HG02973 (cell line): Measurements from ENCODE around the gene ZNF555.
"Not testable (repeated sequence)": the region's sequence is repeated elsewhere in the genome, so short reads cannot be mapped to it uniquely, and the experiment has no call there.

Experiments
- ATAC-seq: cut with Tn5 transposase; IDR thresholded peaks from one replicate; pipeline ENCODE4 v1.9.1; 2021; ENCODE audit warnings: moderate library complexity; ENCODE audit not compliant: unreplicated experiment

The ZNF555 gene

GRCh38 chr19:2806736-2807378, 34.4 kb upstream of the ZNF555 start:
- no peak for ATAC-seq

DNA sequence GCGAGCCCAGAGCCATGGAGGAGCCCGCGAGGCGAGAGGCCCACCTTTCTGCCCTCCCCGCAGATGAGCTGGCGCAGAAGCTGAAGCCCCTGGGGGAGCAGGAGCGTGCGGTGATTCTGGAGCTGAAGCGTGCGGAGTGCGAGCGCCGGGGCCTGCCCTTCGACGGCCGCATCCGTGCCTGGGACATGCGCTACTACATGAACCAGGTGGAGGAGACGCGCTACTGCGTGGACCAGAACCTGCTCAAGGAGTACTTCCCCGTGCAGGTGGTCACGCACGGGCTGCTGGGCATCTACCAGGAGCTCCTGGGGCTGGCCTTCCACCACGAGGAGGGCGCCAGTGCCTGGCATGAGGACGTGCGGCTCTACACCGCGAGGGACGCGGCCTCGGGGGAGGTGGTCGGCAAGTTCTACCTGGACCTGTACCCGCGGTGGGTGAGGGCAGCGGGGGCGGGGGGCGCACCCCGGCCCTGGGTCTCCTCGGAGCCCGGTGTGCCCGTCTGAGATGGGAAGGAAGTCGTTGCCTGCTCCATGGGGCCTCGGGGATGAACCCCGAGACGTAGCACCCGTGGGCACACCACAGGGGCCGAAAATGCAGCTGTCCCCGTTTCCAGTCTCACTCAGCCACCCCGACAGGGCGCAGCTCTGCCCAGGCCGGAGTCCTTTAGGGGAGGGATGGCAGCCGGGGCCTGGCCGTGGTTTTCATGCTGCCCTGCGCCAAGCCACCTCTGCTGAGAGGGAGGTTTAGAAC, 33.7 kb upstream of the ZNF555 start:
- ATAC-seq = no peak

GRCh38 chr19:2808129-2808941, 32.9 kb upstream of the ZNF555 start:
- ATAC-seq = no peak

GRCh38 chr19:2809387-2810140, 31.7 kb upstream of the ZNF555 start:
- no peak for ATAC-seq

GRCh38 chr19:2810141-2811091, 30.9 kb upstream of the ZNF555 start:
- ATAC-seq = no peak

GRCh38 chr19:2811221-2811722, 30.0 kb upstream of the ZNF555 start:
- no peak for ATAC-seq

DNA sequence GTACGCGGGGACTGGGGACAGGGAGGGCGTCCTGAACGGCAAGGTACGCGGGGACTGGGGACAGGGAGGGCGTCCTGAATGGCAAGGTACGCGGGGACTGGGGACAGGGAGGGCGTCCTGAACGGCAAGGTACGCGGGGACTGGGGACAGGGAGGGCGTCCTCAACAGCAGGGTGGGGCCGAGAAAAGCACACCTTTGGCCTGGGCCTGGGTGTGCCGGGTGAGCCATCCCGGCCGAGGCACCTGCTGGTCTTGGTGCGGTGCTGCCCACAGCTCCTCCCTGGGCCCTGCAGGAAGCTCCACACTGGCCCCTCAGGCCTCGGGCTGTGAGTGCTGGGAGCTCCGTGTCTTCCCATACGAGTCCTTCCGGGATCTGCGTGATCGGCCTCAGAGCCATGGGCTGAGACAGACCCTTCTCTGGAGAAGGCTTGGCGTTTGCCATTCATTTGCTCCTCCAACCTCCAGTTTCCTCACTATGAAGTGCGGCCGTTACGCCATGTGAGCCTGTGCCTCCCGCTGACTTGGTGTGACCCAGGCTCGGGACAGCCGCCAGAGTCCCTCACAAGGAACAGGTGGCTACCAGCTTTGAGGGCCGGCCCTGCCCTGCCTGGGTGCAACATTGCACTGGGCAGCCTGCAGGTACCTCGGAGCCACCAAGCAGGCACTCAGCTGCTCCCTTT, 29.4 kb upstream of the ZNF555 start:
- no peak for ATAC-seq

DNA sequence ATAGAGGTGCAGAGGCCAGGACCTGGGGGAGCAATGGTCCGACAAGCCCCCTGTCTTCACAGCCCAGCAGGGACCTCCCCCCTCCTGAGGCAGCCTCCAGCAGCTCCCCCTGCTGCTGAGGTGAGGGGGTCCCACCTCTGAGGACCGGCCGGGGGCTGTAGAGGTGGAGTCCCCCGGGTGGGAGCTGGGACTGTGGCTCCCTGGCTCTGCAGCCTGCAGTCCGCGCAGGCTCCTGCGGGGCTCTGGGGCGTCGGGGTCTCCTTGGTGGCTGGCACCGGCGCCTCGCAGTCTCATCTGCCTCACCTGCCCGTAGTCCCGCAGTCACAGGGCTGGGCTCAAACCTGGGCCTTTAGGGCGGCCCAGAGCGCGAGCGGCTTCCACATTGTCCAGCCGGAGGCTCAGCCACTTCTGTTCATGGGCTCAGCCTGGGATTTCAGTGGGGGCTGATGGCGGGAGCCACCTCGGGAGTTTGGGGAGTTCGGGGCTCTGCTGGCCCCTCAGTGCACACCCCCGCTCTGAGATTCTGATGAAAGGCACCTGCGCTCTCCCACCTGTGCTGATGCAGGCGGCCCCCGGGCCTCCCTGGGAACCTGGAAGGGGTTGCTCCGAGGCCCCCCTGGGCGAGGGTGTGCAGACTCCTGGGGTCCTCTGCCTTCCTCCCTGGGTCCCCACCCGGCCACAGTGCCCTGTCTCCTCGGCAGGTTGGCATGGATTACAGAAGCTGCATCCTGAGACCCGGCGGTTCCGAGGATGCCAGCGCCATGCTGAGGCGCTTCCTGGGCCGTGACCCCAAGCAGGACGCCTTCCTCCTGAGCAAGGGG, 28.7 kb upstream of the ZNF555 start:
- no peak for ATAC-seq

GRCh38 chr19:2813235-2814160, 27.8 kb upstream of the ZNF555 start:
- ATAC-seq = no peak

DNA sequence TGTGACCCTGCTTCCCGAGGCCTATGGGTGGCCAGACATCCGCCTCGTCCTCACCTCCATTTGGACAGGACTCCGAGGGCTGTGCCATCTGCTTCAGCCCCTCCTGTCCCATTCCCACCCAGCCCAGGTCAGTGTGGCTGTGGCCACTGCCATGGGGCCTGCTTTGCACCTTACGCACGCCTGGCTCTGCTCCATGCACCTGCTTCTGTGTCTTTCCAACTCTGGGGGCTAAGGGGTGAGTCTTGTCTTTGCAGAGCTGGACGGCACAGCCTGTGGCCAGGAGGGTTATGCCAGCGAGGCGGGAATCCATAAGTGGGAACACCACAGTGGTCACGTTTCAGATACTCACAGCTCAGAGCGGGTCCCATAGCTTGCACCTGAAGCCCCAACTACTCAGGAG, 26.8 kb upstream of the ZNF555 start:
- no peak for ATAC-seq

DNA sequence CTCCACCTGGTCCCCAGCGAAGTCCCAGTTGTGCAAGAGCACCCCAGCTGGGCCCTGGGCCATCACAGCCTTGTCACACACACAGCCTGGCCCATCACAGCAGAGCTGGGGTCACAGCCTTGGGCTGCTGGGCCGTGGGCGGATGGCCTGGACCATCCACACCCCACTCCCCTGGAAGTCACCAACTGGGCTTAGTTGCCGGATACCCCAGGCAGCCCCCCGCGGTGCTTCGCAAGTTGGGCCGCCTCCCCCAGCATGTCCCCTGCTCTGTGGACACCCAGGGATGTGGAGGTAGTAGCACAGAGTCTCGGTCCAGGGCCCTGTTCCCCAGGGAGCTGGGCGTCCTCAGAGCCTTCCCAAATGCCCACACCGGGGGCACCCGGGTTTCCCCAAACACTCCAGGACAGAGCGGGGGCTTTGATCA, 26.1 kb upstream of the ZNF555 start:
- no peak for ATAC-seq

DNA sequence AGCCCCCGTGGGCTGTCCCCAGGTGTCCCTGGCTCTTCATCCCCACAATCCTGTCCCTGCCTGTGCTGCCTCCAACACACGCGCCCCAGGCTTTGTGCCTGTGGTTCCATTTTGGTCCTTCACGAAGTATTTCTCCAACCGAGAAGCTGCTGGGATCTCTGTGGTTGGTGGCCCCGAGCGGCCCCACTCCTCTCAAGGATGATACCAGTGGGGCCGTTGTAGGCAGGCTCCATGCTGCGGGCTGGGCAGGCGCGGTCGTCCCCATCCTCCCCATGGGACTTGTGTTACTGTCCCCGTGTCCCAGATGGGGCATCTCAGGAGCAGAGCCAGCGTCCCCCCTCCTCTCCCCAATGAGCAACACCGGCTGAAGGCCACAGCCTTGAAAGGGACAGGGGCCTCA, 25.4 kb upstream of the ZNF555 start:
- ATAC-seq = no peak

DNA sequence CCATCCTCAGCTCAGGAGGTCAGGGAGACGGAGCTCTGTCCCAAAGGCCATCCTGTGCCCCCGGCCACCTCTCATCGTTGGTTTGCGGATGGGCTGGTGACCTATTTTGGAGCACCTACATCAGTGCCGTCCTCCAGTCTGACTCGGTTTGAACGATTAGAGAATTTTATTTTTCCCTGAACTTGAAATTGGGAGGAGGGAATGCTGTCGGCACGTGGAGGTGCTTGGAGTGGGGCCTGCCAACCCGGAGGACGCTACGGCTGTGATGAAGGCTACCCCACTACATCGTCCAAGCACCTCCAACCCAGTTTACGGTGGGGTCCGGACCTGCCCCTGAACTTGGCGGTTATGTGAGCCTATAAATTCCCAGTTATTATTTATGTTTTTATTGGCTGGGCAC, 24.6 kb upstream of the ZNF555 start:
- no peak for ATAC-seq

GRCh38 chr19:2817237-2817829, 23.9 kb upstream of the ZNF555 start:
- ATAC-seq = not testable (repeated sequence)

- ATAC-seq = peak; percentile 81
Measured at GRCh38 chr19:2819540-2820111, 21.6 kb upstream of the ZNF555 start, which contains the start of gene ZNF554. Gene ZNF554 (plus strand): TSS chr19:2819868. CDS start chr19:2820072, 204 bp downstream.

GRCh38 chr19:2820112-2820702, 21.1 kb upstream of the ZNF555 start:
- ATAC-seq = no peak
